ENCODE measurements around the gene SMARCA2. TPM values are rescaled to one million over a fixed set of nuclear protein-coding genes. Genes with fewer than 3 reads are reported as not detected.

SMARCA2 gene
- total RNA-seq, 4 donors from 2014 or later: 148 to 217 (median 196) TPM

- 100% methylated on average over 1 of the region's 1 CpG for WGBS, 2 donors
Measured at GRCh38 chr9:2173170-2173569, 158.0 kb downstream of the SMARCA2 start.

GRCh38 chr9:2173861-2174260 lies 158.7 kb downstream of the SMARCA2 start:
- Histone ChIP-seq H3K27me3 (no peaks in the 10 kb centered on the region), H3K4me3 (replicated peaks in 1 of 3) (no peak overlapping the region), H3K27ac (no peak overlapping the region), H3K4me1 (peaks cover 9 to 11% of the 10 kb centered on the region in 2 donors), H3K9me3 (no peaks in the 10 kb centered on the region), H3K36me3 (peaks cover 4 to 7% of the 10 kb centered on the region in 2 donors)
- intact Hi-C loops (cut with DNase I): no loop called here
- WGBS, 2 donors: 92 to 95% methylated on average over 6 of the region's 6 CpGs
- DNase-seq: no peak
- no peak for TF ChIP-seq POLR2A (IDR thresholded peaks at IDR 0.05)
- TF ChIP-seq CTCF (IDR thresholded peaks at IDR 0.05): no peak

More at GRCh38 chr9:2173170-2173569, 158.0 kb downstream of the SMARCA2 start:
- intact Hi-C loops (cut with DNase I): no loop called here
- DNase-seq: no peak
- peaks cover 7% of the 10 kb centered on the region in 2 donors for H3K4me1 ChIP-seq
- no peak overlapping the region for H3K27ac ChIP-seq
- no peak overlapping the region for H3K4me3 ChIP-seq (replicated peaks in 1 of 3)
- peaks cover 4 to 8% of the 10 kb centered on the region in 2 donors for H3K36me3 ChIP-seq
- no peak for TF ChIP-seq POLR2A (IDR thresholded peaks at IDR 0.05)
- TF ChIP-seq CTCF (IDR thresholded peaks at IDR 0.05): no peak
- no peaks in the 10 kb centered on the region for H3K27me3 ChIP-seq
- no peaks in the 10 kb centered on the region for H3K9me3 ChIP-seq

- no peaks in the 10 kb centered on the region for H3K9me3 ChIP-seq
- H3K4me3 ChIP-seq (replicated peaks in 1 of 3): no peak overlapping the region
- no peaks in the 10 kb centered on the region for H3K27me3 ChIP-seq
- peaks cover 9 to 11% of the 10 kb centered on the region in 2 donors for H3K4me1 ChIP-seq
- H3K36me3 ChIP-seq: peaks cover 2 to 4% of the 10 kb centered on the region in 2 donors
- TF ChIP-seq CTCF (IDR thresholded peaks at IDR 0.05) (no peak), POLR2A (IDR thresholded peaks at IDR 0.05) (no peak)
- DNase-seq: no peak
- H3K27ac ChIP-seq: no peak overlapping the region
- intact Hi-C loops (cut with DNase I): no loop called here
- WGBS, 2 donors: 91 to 93% methylated on average over 7 of the region's 7 CpGs
Measured at GRCh38 chr9:2174306-2174705, 159.2 kb downstream of the SMARCA2 start.

- Histone ChIP-seq H3K4me3 (replicated peaks in 1 of 3) (no peak overlapping the region), H3K27me3 (no peaks in the 10 kb centered on the region), H3K4me1 (peaks cover 9 to 11% of the 10 kb centered on the region in 2 donors), H3K9me3 (no peaks in the 10 kb centered on the region), H3K27ac (no peak overlapping the region), H3K36me3 (peaks cover 0 to 4% of the 10 kb centered on the region in 2 donors)
- 80 to 81% methylated on average over 11 of the region's 11 CpGs for WGBS, 2 donors
- intact Hi-C loops (cut with DNase I): no loop called here
- no peak for TF ChIP-seq CTCF (IDR thresholded peaks at IDR 0.05)
- no peak for TF ChIP-seq POLR2A (IDR thresholded peaks at IDR 0.05)
- DNase-seq: no peak
Measured at GRCh38 chr9:2174911-2175310, 159.8 kb downstream of the SMARCA2 start.

- Histone ChIP-seq H3K9me3 (no peaks in the 10 kb centered on the region), H3K36me3 (no peaks in the 10 kb centered on the region), H3K4me3 (replicated peaks in 1 of 3) (no peak overlapping the region), H3K27me3 (no peaks in the 10 kb centered on the region), H3K27ac (no peak overlapping the region), H3K4me1 (peaks cover 9 to 11% of the 10 kb centered on the region in 2 donors)
- TF ChIP-seq POLR2A (IDR thresholded peaks at IDR 0.05) (no peak), CTCF (IDR thresholded peaks at IDR 0.05) (no peak)
- intact Hi-C loops (cut with DNase I): no loop called here
- WGBS, 2 donors: 83 to 88% methylated on average over 2 of the region's 2 CpGs
- no peak for DNase-seq
Measured at GRCh38 chr9:2177121-2177520, 162.0 kb downstream of the SMARCA2 start.

All from thyroid gland (tissue), 4 donors.